Stimulated activated memory B cell treated with anti-CD40 and anti-IgM and Interleukin-4, amounts not matched to agents 10 μg/mL and 1 μg/mL and 100 μg/mL, for 72 hours (primary cell): ENCODE data around the gene MED16.
A peak's percentile ranks its signal among the peaks of the same experiment; 100 is the strongest.

Experiments
- ATAC-seq: fragments of 150-1000 bp; cut with Tn5 transposase; 2 replicates; pipeline ENCODE4 v1.10.0; 2021
- H3K27ac Mint-ChIP-seq: one replicate; pipeline ENCODE4 v1.8.0; 2022; ENCODE audit warnings: mild to moderate bottlenecking, mixed read lengths
- H3K27me3 Mint-ChIP-seq: one replicate; pipeline ENCODE4 v1.8.0; 2022; ENCODE audit warnings: mixed read lengths
- H3K36me3 Mint-ChIP-seq: one replicate; pipeline ENCODE4 v1.8.0; 2022; ENCODE audit warnings: mixed read lengths
- H3K4me1 Mint-ChIP-seq: one replicate; pipeline ENCODE4 v1.8.0; 2022; ENCODE audit warnings: mixed read lengths
- H3K4me3 Mint-ChIP-seq: one replicate; pipeline ENCODE4 v1.8.0; 2022; ENCODE audit warnings: mild to moderate bottlenecking, moderate library complexity, mixed read lengths
- H3K9me3 Mint-ChIP-seq: one replicate; pipeline ENCODE4 v1.8.0; 2022; ENCODE audit warnings: mixed read lengths

Gene MED16

GRCh38 chr19:919199-920050, 26.4 kb upstream of the MED16 start:
- Mint-ChIP-seq H3K9me3 (no peaks in the 10 kb centered on the region), H3K36me3 (no peaks in the 10 kb centered on the region), H3K27me3 (no peaks in the 10 kb centered on the region), H3K27ac (peak overlapping the region; percentile 69), H3K4me3 (peak overlapping the region; percentile 60), H3K4me1 (peaks cover 45% of the 10 kb centered on the region)
- ATAC-seq: peak; percentile 49

- H3K27me3 Mint-ChIP-seq: no peaks in the 10 kb centered on the region
- H3K4me1 Mint-ChIP-seq: peaks cover 43% of the 10 kb centered on the region
- H3K27ac Mint-ChIP-seq: peak overlapping the region; percentile 69
- H3K4me3 Mint-ChIP-seq: peak overlapping the region; percentile 75
- H3K9me3 Mint-ChIP-seq: no peaks in the 10 kb centered on the region
- no peak for ATAC-seq
- H3K36me3 Mint-ChIP-seq: no peaks in the 10 kb centered on the region
Measured at GRCh38 chr19:918481-919198, 25.7 kb upstream of the MED16 start.

- H3K27ac Mint-ChIP-seq: peak overlapping the region; percentile 69
- no peaks in the 10 kb centered on the region for H3K9me3 Mint-ChIP-seq
- peak overlapping the region; percentile 60 for H3K4me3 Mint-ChIP-seq
- peaks cover 46% of the 10 kb centered on the region for H3K4me1 Mint-ChIP-seq
- no peaks in the 10 kb centered on the region for H3K36me3 Mint-ChIP-seq
- no peaks in the 10 kb centered on the region for H3K27me3 Mint-ChIP-seq
- no peak for ATAC-seq
Measured at GRCh38 chr19:918152-918437, 25.1 kb upstream of the MED16 start.

- Mint-ChIP-seq H3K27ac (peak within 1 kb of the TSS; percentile 69), H3K9me3 (no peaks in the 10 kb centered on the region), H3K4me3 (peak within 1 kb of the TSS; percentile 60), H3K36me3 (peaks cover 4% of the 10 kb centered on the region), H3K27me3 (no peaks in the 10 kb centered on the region), H3K4me1 (peaks cover 46% of the 10 kb centered on the region)
- ATAC-seq: peak; percentile 32
Measured at GRCh38 chr19:917323-918151, 24.6 kb upstream of the MED16 start, which contains the start of gene KISS1R. Gene KISS1R, plus strand, starts transcription at chr19:917333. Its CDS starts 170 bp downstream, at chr19:917503.

- Mint-ChIP-seq H3K27me3 (no peaks in the 10 kb centered on the region), H3K36me3 (peaks cover 5% of the 10 kb centered on the region), H3K9me3 (no peaks in the 10 kb centered on the region), H3K27ac (no peak overlapping the region), H3K4me1 (peaks cover 41% of the 10 kb centered on the region), H3K4me3 (peak overlapping the region; percentile 39)
- no peak for ATAC-seq
Measured at GRCh38 chr19:916645-917322, 23.8 kb upstream of the MED16 start.

GRCh38 chr19:913080-913748, 20.2 kb upstream of the MED16 start, which contains the start of gene R3HDM4:
Gene R3HDM4, minus strand, starts transcription at chr19:913219. Its CDS starts 62 bp downstream, at chr19:913157.
- Mint-ChIP-seq H3K27ac (peak within 1 kb of the TSS; percentile 92), H3K4me3 (peak within 1 kb of the TSS; percentile 99), H3K36me3 (peaks cover 13% of the 10 kb centered on the region), H3K27me3 (no peaks in the 10 kb centered on the region), H3K9me3 (no peaks in the 10 kb centered on the region), H3K4me1 (peaks cover 40% of the 10 kb centered on the region)
- ATAC-seq: peak; percentile 78

GRCh38 chr19:912181-913079, 19.4 kb upstream of the MED16 start:
- H3K4me3 Mint-ChIP-seq: peak overlapping the region; percentile 99
- H3K4me1 Mint-ChIP-seq: peaks cover 42% of the 10 kb centered on the region
- H3K27me3 Mint-ChIP-seq: no peaks in the 10 kb centered on the region

GRCh38 chr19:911197-912033, 18.4 kb upstream of the MED16 start:
- Mint-ChIP-seq H3K4me1 (peaks cover 47% of the 10 kb centered on the region), H3K4me3 (peak overlapping the region; percentile 65), H3K27me3 (no peaks in the 10 kb centered on the region), H3K36me3 (peaks cover 16% of the 10 kb centered on the region), H3K27ac (peak overlapping the region; percentile 92), H3K9me3 (no peaks in the 10 kb centered on the region)
- no peak for ATAC-seq

More at GRCh38 chr19:912181-913079, 19.4 kb upstream of the MED16 start:
- Mint-ChIP-seq H3K27ac (peak overlapping the region; percentile 92), H3K36me3 (peaks cover 13% of the 10 kb centered on the region), H3K9me3 (no peaks in the 10 kb centered on the region)
- ATAC-seq: peak; percentile 4

- ATAC-seq: peak; percentile 68
- Mint-ChIP-seq H3K27me3 (no peaks in the 10 kb centered on the region), H3K27ac (peak overlapping the region; percentile 97), H3K4me1 (peaks cover 67% of the 10 kb centered on the region), H3K4me3 (peak overlapping the region; percentile 66), H3K9me3 (no peaks in the 10 kb centered on the region), H3K36me3 (peaks cover 20% of the 10 kb centered on the region)
Measured at GRCh38 chr19:907183-907853, 14.3 kb upstream of the MED16 start.

GRCh38 chr19:906480-906879, 13.5 kb upstream of the MED16 start:
- Mint-ChIP-seq H3K36me3 (peaks cover 20% of the 10 kb centered on the region), H3K4me3 (peak overlapping the region; percentile 66), H3K27ac (peak overlapping the region; percentile 97), H3K9me3 (no peaks in the 10 kb centered on the region), H3K4me1 (peaks cover 67% of the 10 kb centered on the region), H3K27me3 (no peaks in the 10 kb centered on the region)
- ATAC-seq: peak; percentile 1

- peaks cover 27% of the 10 kb centered on the region for H3K36me3 Mint-ChIP-seq
- no peak overlapping the region for H3K4me3 Mint-ChIP-seq
- no peaks in the 10 kb centered on the region for H3K27me3 Mint-ChIP-seq
- no peaks in the 10 kb centered on the region for H3K9me3 Mint-ChIP-seq
- H3K4me1 Mint-ChIP-seq: peaks cover 69% of the 10 kb centered on the region
- H3K27ac Mint-ChIP-seq: no peak overlapping the region
- no peak for ATAC-seq
Measured at GRCh38 chr19:904545-904944, 11.6 kb upstream of the MED16 start.

- ATAC-seq: no peak
- no peak overlapping the region for H3K27ac Mint-ChIP-seq
- peaks cover 30% of the 10 kb centered on the region for H3K36me3 Mint-ChIP-seq
- no peak overlapping the region for H3K4me3 Mint-ChIP-seq
- H3K27me3 Mint-ChIP-seq: no peaks in the 10 kb centered on the region
- H3K4me1 Mint-ChIP-seq: peaks cover 57% of the 10 kb centered on the region
- H3K9me3 Mint-ChIP-seq: no peaks in the 10 kb centered on the region
Measured at GRCh38 chr19:903266-903797, 10.3 kb upstream of the MED16 start.
